ENCODE measurements around the gene ADSS1. TPM values are rescaled to one million over a fixed set of nuclear protein-coding genes. Genes with fewer than 3 reads are reported as not detected.

Gene ADSS1
- total and polyA plus RNA-seq, 10 donors, result 2.7 to 11.7 (median 5.1) TPM

DNA sequence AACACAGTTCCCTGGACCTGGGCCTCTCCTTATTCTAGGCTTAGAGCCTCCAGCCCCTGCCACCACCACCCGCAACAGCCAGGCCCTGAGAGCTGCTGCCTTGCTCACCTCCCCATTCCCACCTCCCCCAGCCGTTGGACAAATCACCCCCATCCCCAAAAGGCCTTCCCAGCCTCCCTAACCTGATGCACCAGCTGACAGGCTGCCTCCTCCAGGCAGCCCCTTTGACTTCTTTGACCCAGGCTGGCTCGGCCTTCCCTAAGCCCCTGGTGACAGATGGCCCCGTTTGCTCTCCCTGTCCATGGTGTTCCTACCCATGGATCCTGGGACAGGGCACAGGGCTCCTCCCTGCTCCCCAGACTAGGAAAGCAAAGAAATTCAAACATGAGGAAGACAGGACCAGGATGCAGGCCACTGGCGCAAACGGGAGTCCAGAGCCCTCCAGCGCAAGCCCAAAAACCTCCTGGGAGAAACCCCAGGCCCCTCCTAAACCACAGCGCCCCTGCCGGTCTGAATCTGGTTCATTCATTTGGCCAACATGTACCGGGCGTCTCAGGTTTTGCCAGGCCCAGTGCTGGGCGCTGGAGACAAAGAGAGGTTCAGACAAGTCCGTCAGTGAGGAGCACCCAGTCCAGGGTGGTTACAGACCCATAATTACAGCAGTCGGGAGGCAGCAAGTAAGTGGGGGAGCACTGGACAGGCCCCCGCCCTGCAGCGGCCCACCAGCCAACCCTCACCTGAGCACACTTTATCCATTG is 69.1 kb downstream of the ADSS1 start:
- DNase-seq, result no peak
- TF ChIP-seq POLR2A (IDR thresholded peaks at IDR 0.05), result no peak
- TF ChIP-seq POLR2AphosphoS5 (IDR thresholded peaks at IDR 0.05), result no peak
- TF ChIP-seq, protein P1, sequence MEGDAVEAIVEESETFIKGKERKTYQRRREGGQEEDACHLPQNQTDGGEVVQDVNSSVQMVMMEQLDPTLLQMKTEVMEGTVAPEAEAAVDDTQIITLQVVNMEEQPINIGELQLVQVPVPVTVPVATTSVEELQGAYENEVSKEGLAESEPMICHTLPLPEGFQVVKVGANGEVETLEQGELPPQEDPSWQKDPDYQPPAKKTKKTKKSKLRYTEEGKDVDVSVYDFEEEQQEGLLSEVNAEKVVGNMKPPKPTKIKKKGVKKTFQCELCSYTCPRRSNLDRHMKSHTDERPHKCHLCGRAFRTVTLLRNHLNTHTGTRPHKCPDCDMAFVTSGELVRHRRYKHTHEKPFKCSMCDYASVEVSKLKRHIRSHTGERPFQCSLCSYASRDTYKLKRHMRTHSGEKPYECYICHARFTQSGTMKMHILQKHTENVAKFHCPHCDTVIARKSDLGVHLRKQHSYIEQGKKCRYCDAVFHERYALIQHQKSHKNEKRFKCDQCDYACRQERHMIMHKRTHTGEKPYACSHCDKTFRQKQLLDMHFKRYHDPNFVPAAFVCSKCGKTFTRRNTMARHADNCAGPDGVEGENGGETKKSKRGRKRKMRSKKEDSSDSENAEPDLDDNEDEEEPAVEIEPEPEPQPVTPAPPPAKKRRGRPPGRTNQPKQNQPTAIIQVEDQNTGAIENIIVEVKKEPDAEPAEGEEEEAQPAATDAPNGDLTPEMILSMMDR (IDR thresholded peaks at IDR 0.05 in 8 of 11, conservative IDR thresholded peaks at IDR 0.05 in 3 of 11), result no peak
- H3K27me3 ChIP-seq (replicated peaks in 1 of 7), result no peaks in the 10 kb centered on the region
- H3K4me1 ChIP-seq, result peaks cover 62 to 93% (median 89%) of the 10 kb centered on the region in 6 donors
- peaks cover 0 to 46% (median 17%) of the 10 kb centered on the region in 6 donors for H3K36me3 ChIP-seq
- intact Hi-C loops (cut with DNase I; ENCODE audit: low total_unique reads), result no loop called here
- WGBS, 5 donors, result 82 to 88% (median 86%) methylated on average over 12 to 16 of the region's 16 CpGs
- no peaks in the 10 kb centered on the region for H3K9me3 ChIP-seq
- H3K4me3 ChIP-seq, result peak overlapping the region in 2 of 8 donors; percentile 75 to 94
- H3K27ac ChIP-seq, result peak overlapping the region in 6 of 8 donors; percentile 28 to 95 (median 81)

DNA sequence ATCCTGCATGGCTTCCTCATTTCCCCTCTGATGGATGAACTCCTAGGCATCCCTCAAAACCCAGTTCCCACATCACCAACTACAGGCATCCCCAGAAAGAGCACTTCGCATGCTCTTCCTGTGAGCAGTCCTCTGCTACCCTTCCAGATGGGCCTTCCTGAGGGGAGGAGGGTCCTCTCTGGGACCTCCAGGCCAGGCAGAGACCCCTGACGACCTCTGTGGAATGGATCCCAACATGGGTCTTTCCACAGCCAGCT is 69.6 kb downstream of the ADSS1 start:
- Histone ChIP-seq H3K9me3 (no peaks in the 10 kb centered on the region), H3K4me1 (peaks cover 57 to 93% (median 88%) of the 10 kb centered on the region in 6 donors), H3K36me3 (peaks cover 0 to 41% (median 16%) of the 10 kb centered on the region in 6 donors), H3K27ac (peak overlapping the region in 4 of 8 donors; percentile 66 to 95 (median 86)), H3K4me3 (peak overlapping the region in 4 of 8 donors; percentile 75 to 94 (median 81)), H3K27me3 (replicated peaks in 1 of 7) (no peaks in the 10 kb centered on the region)
- WGBS, 5 donors, result 72 to 88% (median 84%) methylated on average over 2 of the region's 2 CpGs
- no peak for DNase-seq
- intact Hi-C loops (cut with DNase I; ENCODE audit: low total_unique reads), result no loop called here
- no peak for TF ChIP-seq POLR2A (IDR thresholded peaks at IDR 0.05)
- no peak for TF ChIP-seq POLR2AphosphoS5 (IDR thresholded peaks at IDR 0.05)

DNA sequence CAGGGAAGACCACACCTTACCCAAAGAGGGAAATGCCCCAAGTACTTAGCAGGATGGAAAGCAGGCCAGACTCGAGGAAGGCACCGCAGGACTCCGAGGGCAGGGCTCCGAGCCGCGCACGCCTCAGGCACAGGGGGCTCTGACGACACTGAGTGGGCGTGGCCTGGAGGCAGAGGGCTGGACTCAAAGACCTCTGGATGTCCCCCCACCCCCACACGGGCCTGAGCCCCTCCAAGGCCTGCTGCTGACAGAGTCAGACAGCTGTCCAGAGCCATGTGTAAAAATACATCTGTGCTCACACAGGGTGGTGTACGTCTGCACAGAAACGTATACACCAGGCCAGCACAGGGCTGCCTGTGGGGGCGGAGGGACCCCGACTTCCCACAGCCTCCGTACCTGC is 70.1 kb downstream of the ADSS1 start:
- peaks cover 0 to 36% (median 14%) of the 10 kb centered on the region in 6 donors for H3K36me3 ChIP-seq
- peak overlapping the region in 5 of 8 donors; percentile 70 to 95 (median 83) for H3K27ac ChIP-seq
- peak in 2 of 3 donors; percentile 5 to 22 for TF ChIP-seq POLR2AphosphoS5 (IDR thresholded peaks at IDR 0.05)
- TF ChIP-seq POLR2A (IDR thresholded peaks at IDR 0.05), result no peak
- TF ChIP-seq, protein P1 (IDR thresholded peaks at IDR 0.05 in 8 of 11, conservative IDR thresholded peaks at IDR 0.05 in 3 of 11), result no peak
- intact Hi-C loops (cut with DNase I; ENCODE audit: low total_unique reads), result no loop called here
- WGBS, 5 donors, result 11 to 56% (median 21%) methylated on average over 11 to 15 of the region's 15 CpGs
- peak overlapping the region; percentile 58 to 94 (median 76) for H3K4me3 ChIP-seq
- H3K27me3 ChIP-seq (replicated peaks in 1 of 7), result no peaks in the 10 kb centered on the region
- H3K9me3 ChIP-seq, result no peaks in the 10 kb centered on the region
- H3K4me1 ChIP-seq, result peaks cover 52 to 93% (median 85%) of the 10 kb centered on the region in 6 donors
- peak; percentile 88 for DNase-seq

DNA sequence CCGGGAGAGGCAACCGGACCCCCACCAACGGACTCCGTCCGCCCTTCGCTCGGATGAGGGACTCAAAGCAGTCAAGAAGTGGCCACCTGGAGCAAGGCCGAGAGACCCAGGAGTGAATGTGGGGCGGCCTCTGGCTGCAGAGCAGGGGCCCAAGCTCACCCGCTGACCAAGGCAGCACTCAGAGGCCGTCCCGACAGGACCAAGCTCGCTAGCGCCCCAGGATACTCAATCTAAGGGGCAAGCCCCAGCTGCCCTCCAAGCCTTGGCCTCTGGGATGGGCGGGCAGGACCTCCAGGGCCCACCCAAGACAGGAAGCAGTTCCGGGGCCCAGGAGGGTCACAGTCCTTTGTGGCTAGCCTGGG is 70.6 kb downstream of the ADSS1 start:
- 0 to 31% (median 13%) methylated on average over 3 to 16 of the region's 16 CpGs for WGBS, 5 donors

More for the DNA sequence above, 70.6 kb downstream of the ADSS1 start:
- H3K36me3 ChIP-seq, result peaks cover 0 to 31% (median 13%) of the 10 kb centered on the region in 6 donors
- DNase-seq, result no peak
- H3K4me3 ChIP-seq, result peak overlapping the region; percentile 58 to 94 (median 76)
- H3K27ac ChIP-seq, result peak overlapping the region; percentile 68 to 95 (median 82)
- intact Hi-C loops (cut with DNase I; ENCODE audit: low total_unique reads), result no loop called here
- peak in 1 of 3 donors; percentile 49 for TF ChIP-seq POLR2AphosphoS5 (IDR thresholded peaks at IDR 0.05)
- no peak for TF ChIP-seq POLR2A (IDR thresholded peaks at IDR 0.05)
- TF ChIP-seq, protein P1 (IDR thresholded peaks at IDR 0.05 in 8 of 11, conservative IDR thresholded peaks at IDR 0.05 in 3 of 11), result peak in 1 of 11 experiments; percentile 13
- peaks cover 56 to 93% (median 84%) of the 10 kb centered on the region in 6 donors for H3K4me1 ChIP-seq
- H3K9me3 ChIP-seq, result no peaks in the 10 kb centered on the region
- no peaks in the 10 kb centered on the region for H3K27me3 ChIP-seq (replicated peaks in 1 of 7)
